HCT116 (cell line): Measurements from ENCODE around the gene NCOA1. TPM values are rescaled to one million over a fixed set of nuclear protein-coding genes. Genes with fewer than 3 reads are reported as not detected.

Source experiments
- ATAC-seq: fragments of 200-7000 bp; cut with Tn5 transposase; 2 replicates; pipeline ENCODE4 v1.9.1; 2020; ENCODE audit warnings: mild to moderate bottlenecking, moderate library complexity
- BruUV-seq: library from RNA; stranded (reverse); fragments of 400-500 nt; replicated peaks from 2 replicates; lab custom pipeline; 2021; lab: Mats Ljungman, UMichigan
- CTCF ChIA-PET: fragments of 300-600 bp; sonication (Branson Sonifier 250); formaldehyde crosslinking; loops from one replicate; lab custom pipeline; 2021; ENCODE audit warnings: antibody characterized with exemption; lab: Charles Lee
- POLR2A ChIA-PET: fragments of 300-600, 350-600 bp; sonication (Branson Sonifier 250); formaldehyde crosslinking; loops from one replicate; lab custom pipeline; 2021; ENCODE audit warnings: antibody characterized with exemption; lab: Charles Lee
- RAD21 ChIA-PET, 2 experiments: fragments of 300-600 bp; sonication (Branson Sonifier 250); formaldehyde crosslinking; loops; one replicate each; lab custom pipeline; 2023; ENCODE audit warnings: low total read pairs in 2 of 2; ENCODE audit not compliant: uncharacterized antibody in 2 of 2, unreplicated experiment in 2 of 2, low non-redundant PET in 1 of 2; lab: Charles Lee
- DNase-seq: peaks from one replicate; pipeline ENCODE4 v3.0.0-alpha.2; 2010; ENCODE audit warnings: low read depth, low spot score
- H2AFZ ChIP-seq: fragments of 200-600 bp; shearing (Covaris generic), sonication (generic); 2 replicates; pipeline ENCODE4 v1.6.1; 2017; ENCODE audit warnings: low read depth, mixed run types, mixed read lengths, antibody characterized with exemption, low read length; ENCODE audit not compliant: poor library complexity, severe bottlenecking
- H3K27ac ChIP-seq: 2 replicates; pipeline ENCODE4 v1.5.1; 2012; ENCODE audit warnings: low read depth, low read length
- H3K27me3 ChIP-seq: fragments of 200-600 bp; sonication (generic); 2 replicates; pipeline ENCODE4 v1.6.1; 2016; ENCODE audit warnings: mixed run types, low read length, mixed read lengths; ENCODE audit not compliant: insufficient read depth
- H3K36me3 ChIP-seq, 2 experiments: fragments of 200-500 bp in 1 of 2; fragments of 200-600 bp in 1 of 2; sonication (Bioruptor generic) in 1 of 2; sonication (generic) in 1 of 2; 2 replicates each; pipeline versions ENCODE4 v1.5.1 to v1.6.1; 2014 to 2016; ENCODE audit warnings: low read length in 2 of 2, inconsistent platforms in 1 of 2, mixed read lengths in 1 of 2, mixed run types in 1 of 2; ENCODE audit not compliant: insufficient read depth in 2 of 2, control insufficient read depth in 1 of 2
- H3K4me1 ChIP-seq, 2 experiments: fragments of 200-600 bp in 1 of 2; sonication (generic) in 1 of 2; 2 replicates each; pipeline versions ENCODE4 v1.5.1 to v1.6.1; 2012 to 2017; ENCODE audit warnings: low read length in 2 of 2, inconsistent platforms in 1 of 2, mild to moderate bottlenecking in 1 of 2, mixed read lengths in 1 of 2, mixed run types in 1 of 2, moderate library complexity in 1 of 2; ENCODE audit not compliant: insufficient read depth in 2 of 2, control insufficient read depth in 1 of 2
- H3K4me2 ChIP-seq: fragments of 200-600 bp; sonication (generic); 2 replicates; pipeline ENCODE4 v1.6.1; 2017; ENCODE audit warnings: mixed run types, low read length, mixed read lengths
- H3K4me3 ChIP-seq, 2 experiments: fragments of 200-600 bp in 1 of 2; sonication (generic) in 1 of 2; replicated peaks in 1 of 2; 2 replicates each; pipeline ENCODE4 v1.5.1; 2011 to 2016; ENCODE audit warnings: low read length in 2 of 2, control low read depth in 1 of 2, low read depth in 1 of 2, mild to moderate bottlenecking in 1 of 2, mixed read lengths in 1 of 2, mixed run types in 1 of 2
- H3K79me2 ChIP-seq: fragments of 200-600 bp; sonication (generic); 2 replicates; pipeline ENCODE4 v1.6.1; 2017; ENCODE audit warnings: mild to moderate bottlenecking, mixed run types, low read length, moderate library complexity, mixed read lengths; ENCODE audit not compliant: insufficient read depth
- H3K9ac ChIP-seq: fragments of 200-600 bp; sonication (generic); 2 replicates; pipeline ENCODE4 v1.6.1; 2016; ENCODE audit warnings: low read length, mixed read lengths
- H3K9me2 ChIP-seq: fragments of 200-600 bp; sonication (generic), shearing (Covaris generic); 2 replicates; pipeline ENCODE4 v1.6.1; 2017; ENCODE audit warnings: mixed run types, mild to moderate bottlenecking, moderate library complexity; ENCODE audit not compliant: insufficient read depth
- H3K9me3 ChIP-seq, 2 experiments: fragments of 200-500 bp in 1 of 2; fragments of 200-600 bp in 1 of 2; sonication (Bioruptor generic) in 1 of 2; sonication (generic) in 1 of 2; 2 replicates each; pipeline ENCODE4 v1.6.1; 2014 to 2017; ENCODE audit warnings: low read length in 2 of 2, mixed read lengths in 2 of 2, inconsistent platforms in 1 of 2, low read depth in 1 of 2, mild to moderate bottlenecking in 1 of 2, mixed run types in 1 of 2, moderate library complexity in 1 of 2; ENCODE audit not compliant: control insufficient read depth in 1 of 2, insufficient read depth in 1 of 2
- H4K20me1 ChIP-seq: fragments of 200-600 bp; sonication (generic), shearing (Covaris generic); 2 replicates; pipeline ENCODE4 v1.6.1; 2017; ENCODE audit warnings: mixed run types, mild to moderate bottlenecking, moderate library complexity; ENCODE audit not compliant: insufficient read depth
- CBX3 ChIP-seq: IDR thresholded peaks from 2 replicates; pipeline ENCODE4 v1.6.1; 2012; ENCODE audit warnings: low read depth
- ELF1 ChIP-seq: IDR thresholded peaks from 2 replicates; pipeline ENCODE4 v1.6.1; 2012; ENCODE audit warnings: low read depth, borderline replicate concordance
- EZH2phosphoT487 ChIP-seq: fragments of 200-600 bp; IDR thresholded peaks from 2 replicates; pipeline ENCODE4 v1.6.1; 2018; ENCODE audit warnings: antibody characterized with exemption, borderline replicate concordance
- JUND ChIP-seq: IDR thresholded peaks from 2 replicates; pipeline ENCODE4 v1.6.1; 2012
- MAX ChIP-seq: IDR thresholded peaks from 2 replicates; pipeline ENCODE4 v1.6.1; 2012
- RAD21 ChIP-seq: IDR thresholded peaks from 2 replicates; pipeline ENCODE4 v1.6.1; 2012; ENCODE audit warnings: low read depth, mild to moderate bottlenecking
- SIN3A ChIP-seq: IDR thresholded peaks from 2 replicates; pipeline ENCODE4 v1.6.1; 2012; ENCODE audit warnings: low read depth
- SRF ChIP-seq: IDR thresholded peaks from 2 replicates; pipeline ENCODE4 v1.6.1; 2012; ENCODE audit warnings: low read depth
- ZBTB33 ChIP-seq: IDR thresholded peaks from 2 replicates; pipeline ENCODE4 v1.6.1; 2011; ENCODE audit warnings: mild to moderate bottlenecking, low read length, moderate library complexity; ENCODE audit not compliant: insufficient replicate concordance; ENCODE audit errors: extremely low read depth
- ZFX ChIP-seq: fragments of 450-650 bp; IDR thresholded peaks from 2 replicates; pipeline ENCODE4 v1.6.1; 2017
- intact Hi-C: fragments of 100-400 bp; cut with micrococcal nuclease; formaldehyde crosslinking; loops from 2 replicates; pipeline ENCODE4 v1.10.0; 2022
- total RNA-seq: library from RNA; stranded (reverse); gene quantifications from one replicate; pipeline ENCODE4 v1.2.1, GENCODE V29; 2021; ENCODE audit not compliant: unreplicated experiment

The NCOA1 gene
- total RNA-seq, 1 experiment from 2014 or later: 10.4 TPM

GRCh38 chr2:24621779-24622538, 130.9 kb downstream of the NCOA1 start:
- H3K27me3 ChIP-seq: no peaks in the 10 kb centered on the region
- no peak for DNase-seq
- H3K4me3 ChIP-seq: no peak overlapping the region
- no peaks in the 10 kb centered on the region for H3K79me2 ChIP-seq
- intact Hi-C loops: no loop called here
- RAD21 ChIA-PET: interaction anchor here in 1 of 2 experiments (0.6 kb wide), 1 partner anchor 17 kb away, joined by 3 read pairs; no protein-coding TSS in a partner anchor
- H4K20me1 ChIP-seq: no peaks in the 10 kb centered on the region
- ATAC-seq: no peak
- H3K27ac ChIP-seq: no peak overlapping the region
- no peaks in the 10 kb centered on the region for H3K9me2 ChIP-seq
- no peak overlapping the region for H3K4me2 ChIP-seq
- H2AFZ ChIP-seq: no peak overlapping the region
- no peaks in the 10 kb centered on the region for H3K36me3 ChIP-seq
- POLR2A ChIA-PET: no interaction called here
- no peak overlapping the region for H3K9ac ChIP-seq
- H3K4me1 ChIP-seq: no peaks in the 10 kb centered on the region
- TF ChIP-seq EZH2phosphoT487 (no peak), MAX (no peak), JUND (no peak), ZBTB33 (no peak), RAD21 (no peak), ZFX (no peak), SRF (no peak), ELF1 (no peak), CBX3 (no peak), SIN3A (no peak)
- TF ChIP-seq, all 23 proteins: peak for 0
- no TSS peak for BruUV-seq
- no peaks in the 10 kb centered on the region for H3K9me3 ChIP-seq
- CTCF ChIA-PET: no interaction called here
